Measurements from ENCODE around the gene RPS6KA1.
"Not testable (repeated sequence)": the region's sequence is repeated elsewhere in the genome, so short reads cannot be mapped to it uniquely, and the experiment has no call there.

RPS6KA1 gene

GRCh38 chr1:26529655-26530409 lies at the start of gene RPS6KA1:
Gene RPS6KA1 (plus strand): TSS chr1:26529761. CDS start chr1:26529921, 160 bp downstream.
- peak in 2 of 4 experiments; percentile 22 to 49 for DNase-seq

- DNase-seq, result no peak
Observed at GRCh38 chr1:26482921-26483320, 46.6 kb upstream of the RPS6KA1 start.

- no peak for DNase-seq
Observed at GRCh38 chr1:26483980-26484379, 45.6 kb upstream of the RPS6KA1 start.

- no peak for DNase-seq
Observed at GRCh38 chr1:26490155-26490554, 39.4 kb upstream of the RPS6KA1 start.

GRCh38 chr1:26493267-26493666 lies 36.3 kb upstream of the RPS6KA1 start:
- no peak for DNase-seq

- no peak for DNase-seq
Observed at GRCh38 chr1:26493938-26494337, 35.6 kb upstream of the RPS6KA1 start.

- DNase-seq, result no peak
Observed at GRCh38 chr1:26496861-26497260, 32.7 kb upstream of the RPS6KA1 start.

- no peak for DNase-seq
Observed at GRCh38 chr1:26498894-26499293, 30.7 kb upstream of the RPS6KA1 start.

GRCh38 chr1:26500488-26501175 lies 28.9 kb upstream of the RPS6KA1 start:
- peak; percentile 78 to 89 (median 86) for DNase-seq

GRCh38 chr1:26510711-26511110 lies 18.9 kb upstream of the RPS6KA1 start:
- DNase-seq, result not testable (repeated sequence)

GRCh38 chr1:26515836-26516235 lies 13.7 kb upstream of the RPS6KA1 start:
- DNase-seq, result not testable (repeated sequence)

GRCh38 chr1:26516987-26517765 lies 12.4 kb upstream of the RPS6KA1 start:
- no peak for DNase-seq

- DNase-seq, result no peak
Observed at GRCh38 chr1:26517766-26518049, 11.9 kb upstream of the RPS6KA1 start.

- no peak for DNase-seq
Observed at GRCh38 chr1:26518355-26518754, 11.2 kb upstream of the RPS6KA1 start.

GRCh38 chr1:26520339-26520738 lies 9.2 kb upstream of the RPS6KA1 start:
- no peak for DNase-seq

GRCh38 chr1:26521669-26522030 lies 7.9 kb upstream of the RPS6KA1 start:
- DNase-seq, result no peak

GRCh38 chr1:26522073-26522472 lies 7.5 kb upstream of the RPS6KA1 start:
- DNase-seq, result no peak

- DNase-seq, result no peak
Observed at GRCh38 chr1:26524181-26524580, 5.4 kb upstream of the RPS6KA1 start.

- no peak for DNase-seq
Observed at GRCh38 chr1:26526287-26526686, 3.3 kb upstream of the RPS6KA1 start.

- no peak for DNase-seq
Observed at GRCh38 chr1:26529405-26529654, 231 bp upstream of the RPS6KA1 start.

- DNase-seq, result no peak
Observed at GRCh38 chr1:26530410-26530894, 891 bp downstream of the RPS6KA1 start.

- no peak for DNase-seq
Observed at GRCh38 chr1:26530895-26531598, 1.5 kb downstream of the RPS6KA1 start.

- DNase-seq, result no peak
Observed at GRCh38 chr1:26531651-26532131, 2.1 kb downstream of the RPS6KA1 start.

All from activated naive CD4-positive, alpha-beta T cell (primary cell).